ENCODE data around the gene SALL4. TPM values are rescaled to one million over a fixed set of nuclear protein-coding genes. Genes with fewer than 3 reads are reported as not detected.

The SALL4 gene
- total RNA-seq, 2 experiments from 2014 or later = 0.05 to 0.08 TPM

- Mint-ChIP-seq H3K27ac (no peak overlapping the region), H3K9me3 (no peaks in the 10 kb centered on the region), H3K4me3 (no peak overlapping the region), H3K36me3 (ENCODE audit: low read depth) (no peaks in the 10 kb centered on the region), H3K4me1 (ENCODE audit: low read depth) (peaks cover 14% of the 10 kb centered on the region), H3K27me3 (peaks cover 76% of the 10 kb centered on the region)
- H3K9me3 ChIP-seq (ENCODE audit: control insufficient read depth in 1 of 2, insufficient read depth in 1 of 2, low read length in 2 of 2) = peaks cover 0 to 10% of the 10 kb centered on the region in 2 experiments
- H3K4me1 ChIP-seq (ENCODE audit: insufficient read depth, low read length) = peaks cover 15% of the 10 kb centered on the region
- no peaks in the 10 kb centered on the region for H3K36me3 ChIP-seq (ENCODE audit: insufficient read depth, low read length)
- POLR2A ChIA-PET = no interaction called here
- intact Hi-C loops (cut with DNase I, micrococcal nuclease) = no loop called here
- H3K27me3 ChIP-seq (ENCODE audit: control insufficient read depth in 1 of 2, insufficient read depth in 2 of 2, low read length in 2 of 2) = peaks cover 30 to 54% of the 10 kb centered on the region in 2 experiments
- CTCF ChIA-PET = no interaction called here
- ATAC-seq (ENCODE audit: poor library complexity) (no peak), DNase-seq (no peak)
- H3K27ac ChIP-seq (ENCODE audit: low read depth in 1 of 2, low read length in 2 of 2) = no peak overlapping the region
- no peak for TF ChIP-seq CTCF (IDR thresholded peaks at IDR 0.05)
- peak overlapping the region; percentile 24 for H3K4me3 ChIP-seq (ENCODE audit: low read length)
Measured at GRCh38 chr20:51801122-51801822, 1.0 kb downstream of the SALL4 start.

GRCh38 chr20:51800872-51801121 is 1.5 kb downstream of the SALL4 start:
- Mint-ChIP-seq H3K27me3 (peaks cover 75% of the 10 kb centered on the region), H3K36me3 (ENCODE audit: low read depth) (no peaks in the 10 kb centered on the region), H3K4me1 (ENCODE audit: low read depth) (peaks cover 14% of the 10 kb centered on the region), H3K4me3 (no peak overlapping the region), H3K27ac (no peak overlapping the region), H3K9me3 (no peaks in the 10 kb centered on the region)
- intact Hi-C loops (cut with DNase I, micrococcal nuclease) = no loop called here
- TF ChIP-seq CTCF (IDR thresholded peaks at IDR 0.05) = no peak
- POLR2A ChIA-PET = no interaction called here
- H3K27me3 ChIP-seq (ENCODE audit: control insufficient read depth in 1 of 2, insufficient read depth in 2 of 2, low read length in 2 of 2) = peaks cover 26 to 54% of the 10 kb centered on the region in 2 experiments
- ATAC-seq (ENCODE audit: poor library complexity) = no peak
- DNase-seq = no peak
- peak overlapping the region; percentile 24 for H3K4me3 ChIP-seq (ENCODE audit: low read length)
- H3K9me3 ChIP-seq (ENCODE audit: control insufficient read depth in 1 of 2, insufficient read depth in 1 of 2, low read length in 2 of 2) = peaks cover 0 to 10% of the 10 kb centered on the region in 2 experiments
- H3K36me3 ChIP-seq (ENCODE audit: insufficient read depth, low read length) = no peaks in the 10 kb centered on the region
- peaks cover 15% of the 10 kb centered on the region for H3K4me1 ChIP-seq (ENCODE audit: insufficient read depth, low read length)
- H3K27ac ChIP-seq (ENCODE audit: low read depth in 1 of 2, low read length in 2 of 2) = no peak overlapping the region
- CTCF ChIA-PET = no interaction called here

GRCh38 chr20:51800060-51800871 is 2.1 kb downstream of the SALL4 start:
- Histone ChIP-seq H3K4me1 (ENCODE audit: insufficient read depth, low read length) (peaks cover 15% of the 10 kb centered on the region), H3K4me3 (ENCODE audit: low read length) (peak overlapping the region; percentile 10), H3K27me3 (ENCODE audit: control insufficient read depth in 1 of 2, insufficient read depth in 2 of 2, low read length in 2 of 2) (peaks cover 26 to 54% of the 10 kb centered on the region in 2 experiments), H3K27ac (ENCODE audit: low read depth in 1 of 2, low read length in 2 of 2) (no peak overlapping the region), H3K9me3 (ENCODE audit: control insufficient read depth in 1 of 2, insufficient read depth in 1 of 2, low read length in 2 of 2) (peaks cover 0 to 10% of the 10 kb centered on the region in 2 experiments), H3K36me3 (ENCODE audit: insufficient read depth, low read length) (no peaks in the 10 kb centered on the region)
- DNase-seq (peak; percentile 11 to 62 (median 40)), ATAC-seq (ENCODE audit: poor library complexity) (no peak)
- intact Hi-C loops (cut with DNase I, micrococcal nuclease) = no loop called here
- TF ChIP-seq CTCF (IDR thresholded peaks at IDR 0.05) = peak; percentile 56
- Mint-ChIP-seq H3K27me3 (peaks cover 74% of the 10 kb centered on the region), H3K36me3 (ENCODE audit: low read depth) (no peaks in the 10 kb centered on the region), H3K4me1 (ENCODE audit: low read depth) (peaks cover 14% of the 10 kb centered on the region), H3K27ac (no peak overlapping the region), H3K4me3 (peak overlapping the region; percentile 30), H3K9me3 (no peaks in the 10 kb centered on the region)
- CTCF ChIA-PET = no interaction called here
- POLR2A ChIA-PET = no interaction called here

Data from CD4-positive, alpha-beta T cell (primary cell).